ENCODE data around the gene PPP2R5C. TPM values are rescaled to one million over a fixed set of nuclear protein-coding genes. Genes with fewer than 3 reads are reported as not detected.

Gene PPP2R5C
- total RNA-seq, 1 experiment from 2014 or later: 80.3 TPM

DNA sequence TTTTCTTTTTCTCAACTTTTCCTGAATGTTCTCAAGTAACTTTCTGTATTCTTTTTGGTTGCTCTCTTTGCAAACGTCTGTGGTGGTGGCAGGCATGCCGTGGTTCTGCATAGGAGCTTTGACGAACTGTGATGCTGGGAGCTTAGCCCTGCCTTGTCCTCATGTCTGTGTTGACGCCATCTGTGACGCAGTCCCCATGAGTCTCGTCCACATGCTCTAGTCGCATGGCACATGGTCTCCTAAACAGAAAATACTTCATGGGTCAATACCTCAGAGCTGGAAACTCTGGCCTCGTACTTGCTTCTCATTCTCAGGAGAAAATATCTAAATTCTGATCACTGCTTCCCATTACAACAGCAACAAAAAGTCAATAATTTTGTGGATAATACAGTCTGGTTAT lies 152.6 kb downstream of the PPP2R5C start:
- Histone ChIP-seq H3K27ac (ENCODE audit: low read length) (no peak overlapping the region), H3K4me3 (ENCODE audit: low read depth in 2 of 2, low read length in 2 of 2) (no peak overlapping the region), H3K36me3 (ENCODE audit: control insufficient read depth, insufficient read depth, low read length) (peaks cover 1% of the 10 kb centered on the region; the same call in 1 of the 2 replicates), H3K27me3 (ENCODE audit: control insufficient read depth, insufficient read depth, low read length) (no peaks in the 10 kb centered on the region), H3K4me1 (ENCODE audit: control insufficient read depth, insufficient read depth, low read length) (no peaks in the 10 kb centered on the region), H3K9me3 (ENCODE audit: control insufficient read depth, insufficient read depth, low read depth, low read length) (no peaks in the 10 kb centered on the region)
- DNase-seq (ENCODE audit: low read depth, low spot score) (no peak), ATAC-seq (no peak)
- TF ChIP-seq, protein P1, sequence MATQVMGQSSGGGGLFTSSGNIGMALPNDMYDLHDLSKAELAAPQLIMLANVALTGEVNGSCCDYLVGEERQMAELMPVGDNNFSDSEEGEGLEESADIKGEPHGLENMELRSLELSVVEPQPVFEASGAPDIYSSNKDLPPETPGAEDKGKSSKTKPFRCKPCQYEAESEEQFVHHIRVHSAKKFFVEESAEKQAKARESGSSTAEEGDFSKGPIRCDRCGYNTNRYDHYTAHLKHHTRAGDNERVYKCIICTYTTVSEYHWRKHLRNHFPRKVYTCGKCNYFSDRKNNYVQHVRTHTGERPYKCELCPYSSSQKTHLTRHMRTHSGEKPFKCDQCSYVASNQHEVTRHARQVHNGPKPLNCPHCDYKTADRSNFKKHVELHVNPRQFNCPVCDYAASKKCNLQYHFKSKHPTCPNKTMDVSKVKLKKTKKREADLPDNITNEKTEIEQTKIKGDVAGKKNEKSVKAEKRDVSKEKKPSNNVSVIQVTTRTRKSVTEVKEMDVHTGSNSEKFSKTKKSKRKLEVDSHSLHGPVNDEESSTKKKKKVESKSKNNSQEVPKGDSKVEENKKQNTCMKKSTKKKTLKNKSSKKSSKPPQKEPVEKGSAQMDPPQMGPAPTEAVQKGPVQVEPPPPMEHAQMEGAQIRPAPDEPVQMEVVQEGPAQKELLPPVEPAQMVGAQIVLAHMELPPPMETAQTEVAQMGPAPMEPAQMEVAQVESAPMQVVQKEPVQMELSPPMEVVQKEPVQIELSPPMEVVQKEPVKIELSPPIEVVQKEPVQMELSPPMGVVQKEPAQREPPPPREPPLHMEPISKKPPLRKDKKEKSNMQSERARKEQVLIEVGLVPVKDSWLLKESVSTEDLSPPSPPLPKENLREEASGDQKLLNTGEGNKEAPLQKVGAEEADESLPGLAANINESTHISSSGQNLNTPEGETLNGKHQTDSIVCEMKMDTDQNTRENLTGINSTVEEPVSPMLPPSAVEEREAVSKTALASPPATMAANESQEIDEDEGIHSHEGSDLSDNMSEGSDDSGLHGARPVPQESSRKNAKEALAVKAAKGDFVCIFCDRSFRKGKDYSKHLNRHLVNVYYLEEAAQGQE (IDR thresholded peaks at IDR 0.05; ENCODE audit: insufficient read depth in 1 of 2, low read depth in 2 of 2, low read length in 1 of 2): no peak
- no peak for TF ChIP-seq TCF7L2 (IDR thresholded peaks at IDR 0.05; ENCODE audit: low read depth, low read length)
- no peak for TF ChIP-seq SIN3A (IDR thresholded peaks at IDR 0.05; ENCODE audit: borderline replicate concordance, insufficient read depth, low read depth, low read length)
- TF ChIP-seq, protein P2, sequence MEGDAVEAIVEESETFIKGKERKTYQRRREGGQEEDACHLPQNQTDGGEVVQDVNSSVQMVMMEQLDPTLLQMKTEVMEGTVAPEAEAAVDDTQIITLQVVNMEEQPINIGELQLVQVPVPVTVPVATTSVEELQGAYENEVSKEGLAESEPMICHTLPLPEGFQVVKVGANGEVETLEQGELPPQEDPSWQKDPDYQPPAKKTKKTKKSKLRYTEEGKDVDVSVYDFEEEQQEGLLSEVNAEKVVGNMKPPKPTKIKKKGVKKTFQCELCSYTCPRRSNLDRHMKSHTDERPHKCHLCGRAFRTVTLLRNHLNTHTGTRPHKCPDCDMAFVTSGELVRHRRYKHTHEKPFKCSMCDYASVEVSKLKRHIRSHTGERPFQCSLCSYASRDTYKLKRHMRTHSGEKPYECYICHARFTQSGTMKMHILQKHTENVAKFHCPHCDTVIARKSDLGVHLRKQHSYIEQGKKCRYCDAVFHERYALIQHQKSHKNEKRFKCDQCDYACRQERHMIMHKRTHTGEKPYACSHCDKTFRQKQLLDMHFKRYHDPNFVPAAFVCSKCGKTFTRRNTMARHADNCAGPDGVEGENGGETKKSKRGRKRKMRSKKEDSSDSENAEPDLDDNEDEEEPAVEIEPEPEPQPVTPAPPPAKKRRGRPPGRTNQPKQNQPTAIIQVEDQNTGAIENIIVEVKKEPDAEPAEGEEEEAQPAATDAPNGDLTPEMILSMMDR (IDR thresholded peaks at IDR 0.05): no peak
- no peak for TF ChIP-seq POLR2AphosphoS5 (IDR thresholded peaks at IDR 0.05; ENCODE audit: low read depth, low read length)
- POLR2A ChIA-PET: no interaction called here
- intact Hi-C loops (cut with micrococcal nuclease; ENCODE audit: unreplicated experiment): no loop called here
- CTCF ChIA-PET: no interaction called here
- no TSS peak for BruUV-seq (replicated peaks)
- in situ Hi-C loops (cut with HindIII; ENCODE audit: low pct_unique_long_range_greater_than_20kb, low sequenced_read_pairs): no loop called here

DNA sequence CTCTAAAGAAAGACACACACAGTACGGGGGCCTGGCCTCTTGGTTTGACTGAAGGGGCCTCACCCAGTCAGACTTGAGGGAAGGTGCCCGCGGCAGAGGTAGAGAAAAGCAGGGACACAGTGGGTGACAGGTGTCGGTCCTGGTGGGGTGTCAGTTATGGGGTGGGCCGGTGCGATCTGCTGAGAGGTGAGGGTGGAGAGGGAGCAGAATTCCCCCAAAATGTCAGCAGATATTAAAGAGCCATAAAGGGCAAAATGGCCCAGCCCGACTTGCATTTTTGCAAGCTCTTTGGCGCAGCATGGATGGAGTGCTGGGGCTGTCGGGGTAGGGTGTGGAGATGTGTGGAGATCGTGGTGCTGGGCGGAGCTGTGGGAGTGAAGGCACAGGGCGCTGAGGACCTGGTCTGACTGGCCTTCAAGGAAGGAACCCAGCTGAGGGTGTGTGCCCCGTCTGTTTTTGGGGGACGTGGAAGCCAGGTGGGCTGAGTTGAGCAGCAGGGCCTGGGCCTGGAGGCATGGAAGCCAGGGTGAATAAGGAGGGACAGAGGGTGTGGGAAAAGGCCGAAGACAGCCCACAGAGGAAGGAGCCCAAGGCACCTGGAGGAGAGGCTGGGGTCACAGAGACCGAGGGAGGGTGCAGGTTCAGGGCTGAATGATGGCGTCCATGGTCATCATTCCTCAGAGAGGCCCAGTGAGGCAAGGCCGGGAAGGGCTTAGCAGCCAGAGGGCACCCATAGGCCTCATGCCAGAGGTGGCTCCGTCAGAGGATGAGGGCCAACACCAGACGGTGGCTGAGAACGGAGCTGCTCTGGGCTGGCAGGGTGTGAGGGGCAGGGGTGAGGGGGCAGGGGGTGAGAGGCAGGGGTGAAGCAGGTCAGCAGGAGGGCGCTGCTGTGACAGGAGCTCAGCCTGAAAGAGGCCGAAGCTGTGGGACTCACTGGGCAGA lies 154.6 kb downstream of the PPP2R5C start:
- DNase-seq (ENCODE audit: low read depth, low spot score) (no peak), ATAC-seq (0 out of 2 replicates have a peak, but pooled peaks have one; percentile 26)
- no peaks in the 10 kb centered on the region for H3K27me3 ChIP-seq (ENCODE audit: control insufficient read depth, insufficient read depth, low read length)
- H3K9me3 ChIP-seq (ENCODE audit: control insufficient read depth, insufficient read depth, low read depth, low read length): no peaks in the 10 kb centered on the region
- no peaks in the 10 kb centered on the region for H3K36me3 ChIP-seq (ENCODE audit: control insufficient read depth, insufficient read depth, low read length)
- intact Hi-C loops (cut with micrococcal nuclease; ENCODE audit: unreplicated experiment): no loop called here
- H3K4me3 ChIP-seq (ENCODE audit: low read depth in 2 of 2, low read length in 2 of 2): no peak overlapping the region
- in situ Hi-C loops (cut with HindIII; ENCODE audit: low pct_unique_long_range_greater_than_20kb, low sequenced_read_pairs): no loop called here
- ChIA-PET CTCF (no interaction called here), POLR2A (interaction anchor here (0.6 kb wide), 1 partner anchor 300 kb away, joined by 6 read pairs; no protein-coding TSS in a partner anchor)
- no peak overlapping the region for H3K27ac ChIP-seq (ENCODE audit: low read length)
- no TSS peak for BruUV-seq (replicated peaks)
- TF ChIP-seq POLR2AphosphoS5 (IDR thresholded peaks at IDR 0.05; ENCODE audit: low read depth, low read length): no peak
- no peak for TF ChIP-seq SIN3A (IDR thresholded peaks at IDR 0.05; ENCODE audit: borderline replicate concordance, insufficient read depth, low read depth, low read length)
- TF ChIP-seq, protein P1 (IDR thresholded peaks at IDR 0.05; ENCODE audit: insufficient read depth in 1 of 2, low read depth in 2 of 2, low read length in 1 of 2): no peak
- no peaks in the 10 kb centered on the region for H3K4me1 ChIP-seq (ENCODE audit: control insufficient read depth, insufficient read depth, low read length)
